NCI-H526 (cell line): ENCODE measurements around the gene DNAJC8.

Experiments used
- DNase-seq, 2 experiments: peaks; one replicate each; lab custom pipeline; 2025; lab: John Stamatoyannopoulos, UW

The DNAJC8 gene

DNA sequence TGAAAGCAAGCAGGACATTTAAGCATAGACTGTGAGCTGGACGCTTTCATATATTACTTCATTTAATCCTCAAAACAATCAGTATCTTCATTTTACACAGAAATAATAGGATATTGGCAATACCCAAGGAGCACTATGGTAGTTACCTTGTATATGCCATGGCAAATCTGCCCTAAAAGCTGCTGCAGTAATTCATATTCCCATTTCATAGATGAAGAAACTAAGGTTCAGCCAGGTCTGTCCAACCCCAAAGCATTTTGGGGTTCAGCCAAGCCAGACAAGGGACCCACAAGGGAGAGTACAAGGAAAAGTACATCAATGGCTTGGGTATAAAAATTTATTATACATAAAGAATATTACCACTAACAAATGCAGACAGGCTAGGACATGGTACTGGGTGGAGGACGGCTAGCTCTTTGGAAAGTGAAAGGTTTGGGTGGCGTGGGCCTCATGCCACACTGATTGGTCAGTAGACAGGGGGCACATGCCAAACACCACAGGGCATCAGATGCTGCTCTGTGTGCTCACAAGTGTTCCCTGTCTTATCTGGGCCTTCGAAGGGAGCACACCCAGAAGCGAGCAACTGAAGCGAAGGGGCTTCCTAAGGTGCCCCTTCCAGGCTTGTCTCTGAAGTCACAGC is 32.5 kb downstream of the DNAJC8 start:
- no peak for DNase-seq

GRCh38 chr1:28199328-28200233 is 33.2 kb downstream of the DNAJC8 start:
- DNase-seq: no peak

GRCh38 chr1:28197682-28198415 is 35.0 kb downstream of the DNAJC8 start:
- DNase-seq: no peak

DNA sequence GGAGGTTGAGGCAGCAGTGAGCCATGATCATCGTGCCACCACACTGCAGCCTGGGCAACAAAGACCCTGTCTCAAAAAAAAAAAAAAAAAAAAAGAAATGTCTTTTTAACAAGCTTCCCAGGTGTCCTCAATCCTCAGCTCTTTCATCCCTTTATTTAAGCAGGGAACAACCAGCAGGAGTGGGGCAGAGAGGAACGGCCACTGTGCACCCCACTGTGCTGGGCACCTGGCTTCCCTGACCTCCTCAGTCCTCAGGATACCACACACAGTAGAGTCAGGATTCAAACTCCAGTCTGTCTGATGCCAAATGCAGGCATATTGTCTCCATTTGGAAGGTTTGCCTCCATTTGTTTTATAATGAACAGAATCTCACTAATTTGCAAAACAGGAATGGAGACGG is 36.5 kb downstream of the DNAJC8 start:
- DNase-seq: no peak

DNA sequence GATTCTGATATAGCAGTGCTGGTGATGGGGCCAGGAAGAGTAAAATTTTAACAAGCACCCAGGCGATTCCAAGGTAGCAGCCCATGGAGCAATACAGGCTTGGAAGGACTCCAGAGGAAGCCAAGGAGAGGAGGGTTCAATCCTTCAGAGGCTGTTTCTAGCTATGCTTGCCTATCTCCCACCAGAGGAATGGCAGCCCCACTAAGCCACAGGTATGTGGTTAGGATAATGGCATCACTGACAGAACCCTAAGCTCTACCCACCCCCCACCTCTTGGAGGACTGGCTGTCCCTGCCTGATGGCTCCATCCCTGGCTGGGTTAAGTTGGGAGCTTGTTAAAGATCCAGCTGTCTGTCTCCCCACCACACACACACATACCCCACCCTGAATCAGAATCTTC is 37.0 kb downstream of the DNAJC8 start:
- DNase-seq: no peak

- DNase-seq: no peak
Measured at GRCh38 chr1:28194326-28195035, 38.3 kb downstream of the DNAJC8 start.

DNA sequence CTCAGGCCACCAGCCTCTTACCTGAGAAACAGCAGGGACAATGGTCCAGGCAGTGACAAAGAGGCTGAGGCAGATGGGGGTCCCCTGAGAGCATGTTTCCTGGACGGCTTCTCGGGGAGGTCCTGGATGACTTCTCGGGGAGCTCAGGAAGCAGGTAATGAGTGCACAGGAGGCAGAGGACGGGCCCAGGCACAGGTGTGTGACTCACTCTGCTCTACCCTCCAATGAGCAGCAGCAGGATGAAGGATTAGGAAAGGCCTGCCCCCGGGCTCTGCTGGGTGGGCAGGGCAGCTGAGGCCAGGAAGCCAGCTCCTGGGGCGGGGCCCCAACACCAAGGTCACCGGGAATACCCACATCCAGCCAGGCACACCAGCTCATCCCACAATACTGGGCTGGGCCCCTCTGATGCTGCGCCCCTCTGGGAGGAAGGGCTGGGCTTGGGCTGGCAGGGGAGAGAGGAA is 39.1 kb downstream of the DNAJC8 start:
- no peak for DNase-seq

GRCh38 chr1:28190996-28191645 is 41.7 kb downstream of the DNAJC8 start:
- peak in 1 of 2 experiments; percentile 11 for DNase-seq

- no peak for DNase-seq
Measured at GRCh38 chr1:28190337-28190979, 42.4 kb downstream of the DNAJC8 start.

GRCh38 chr1:28185071-28185470 is 47.8 kb downstream of the DNAJC8 start:
- no peak for DNase-seq

DNA sequence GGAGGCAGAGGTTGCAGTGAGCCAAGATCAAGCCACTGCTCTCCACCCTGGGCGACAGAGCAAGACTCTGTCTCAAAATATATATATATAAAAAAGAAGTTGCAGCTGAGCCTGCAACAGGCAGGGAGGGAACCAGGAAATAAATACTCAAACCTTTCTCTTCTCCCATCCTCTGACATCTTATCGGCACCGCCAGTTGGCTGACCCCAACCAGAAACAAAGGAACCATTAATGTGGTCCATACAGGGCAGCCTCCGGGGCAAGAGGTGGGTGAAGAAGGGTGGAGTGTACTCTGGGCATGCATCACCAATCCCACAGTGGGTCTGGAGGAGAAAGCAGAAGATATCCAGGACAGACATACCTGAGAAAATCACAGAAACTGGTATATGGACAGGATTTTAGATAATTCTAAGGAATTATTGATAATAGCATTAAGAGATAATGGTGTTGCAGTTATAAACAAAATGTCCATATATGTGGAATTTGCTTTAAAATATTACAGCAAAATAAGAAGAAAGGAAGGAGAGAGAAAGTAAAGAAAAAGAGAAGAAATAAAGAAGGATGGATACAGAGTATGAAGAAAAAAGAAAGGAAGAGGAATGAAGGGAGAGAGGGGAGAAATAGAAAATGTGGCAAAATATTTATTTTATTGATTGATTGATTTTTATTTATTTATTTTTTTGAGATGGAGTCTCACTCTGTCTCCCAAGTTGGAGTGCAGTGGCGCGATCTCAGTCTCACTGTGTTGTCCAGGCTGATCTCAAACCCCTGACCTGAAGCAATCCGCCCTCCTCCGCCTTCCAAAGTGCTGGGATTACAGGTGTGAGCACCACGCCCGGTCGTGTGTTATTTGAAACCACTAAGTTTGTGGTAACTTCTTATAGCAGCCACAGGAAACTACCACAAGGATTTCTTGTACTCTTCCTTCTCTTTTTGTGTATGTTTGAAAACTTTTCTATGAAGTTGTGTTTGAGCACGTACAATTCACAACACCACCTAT is 52.2 kb downstream of the DNAJC8 start:
- DNase-seq: no peak

DNA sequence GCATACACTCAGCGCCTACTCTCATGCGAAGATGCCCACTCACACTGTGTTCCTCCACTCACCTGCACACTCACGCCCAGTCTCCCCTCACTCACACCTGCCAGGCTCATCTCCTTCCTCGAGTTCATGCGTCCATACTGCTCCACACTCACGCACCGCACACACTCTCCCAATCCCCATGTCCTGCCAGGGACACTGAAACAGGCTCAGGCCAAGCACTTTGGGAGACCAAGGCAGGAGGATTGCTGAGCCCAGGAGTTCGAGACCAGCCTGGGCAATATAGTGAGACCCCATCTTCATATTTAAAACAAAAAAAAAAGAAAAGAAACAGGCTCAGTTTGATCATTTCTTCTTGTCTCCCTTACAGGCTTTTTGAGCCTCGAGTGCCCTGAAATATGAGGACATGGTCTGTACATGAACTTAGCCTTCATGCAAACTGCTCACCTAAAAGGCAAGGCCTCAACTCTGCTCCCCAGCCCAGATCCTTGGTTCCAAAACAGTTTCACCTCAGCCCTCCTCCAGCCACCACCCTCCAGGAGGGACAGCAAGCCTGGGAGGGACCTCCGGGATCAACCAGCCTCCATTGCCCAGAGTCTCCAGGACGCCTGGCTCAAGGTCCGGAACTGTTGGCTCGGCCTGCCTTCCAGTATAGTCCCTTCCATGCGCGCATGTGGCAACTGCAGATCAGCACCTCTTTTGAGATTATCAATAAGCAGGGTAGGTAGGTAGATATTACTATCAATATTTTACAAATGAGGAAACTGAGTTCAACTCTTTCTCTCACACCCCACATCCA is 53.9 kb downstream of the DNAJC8 start:
- DNase-seq: no peak

DNA sequence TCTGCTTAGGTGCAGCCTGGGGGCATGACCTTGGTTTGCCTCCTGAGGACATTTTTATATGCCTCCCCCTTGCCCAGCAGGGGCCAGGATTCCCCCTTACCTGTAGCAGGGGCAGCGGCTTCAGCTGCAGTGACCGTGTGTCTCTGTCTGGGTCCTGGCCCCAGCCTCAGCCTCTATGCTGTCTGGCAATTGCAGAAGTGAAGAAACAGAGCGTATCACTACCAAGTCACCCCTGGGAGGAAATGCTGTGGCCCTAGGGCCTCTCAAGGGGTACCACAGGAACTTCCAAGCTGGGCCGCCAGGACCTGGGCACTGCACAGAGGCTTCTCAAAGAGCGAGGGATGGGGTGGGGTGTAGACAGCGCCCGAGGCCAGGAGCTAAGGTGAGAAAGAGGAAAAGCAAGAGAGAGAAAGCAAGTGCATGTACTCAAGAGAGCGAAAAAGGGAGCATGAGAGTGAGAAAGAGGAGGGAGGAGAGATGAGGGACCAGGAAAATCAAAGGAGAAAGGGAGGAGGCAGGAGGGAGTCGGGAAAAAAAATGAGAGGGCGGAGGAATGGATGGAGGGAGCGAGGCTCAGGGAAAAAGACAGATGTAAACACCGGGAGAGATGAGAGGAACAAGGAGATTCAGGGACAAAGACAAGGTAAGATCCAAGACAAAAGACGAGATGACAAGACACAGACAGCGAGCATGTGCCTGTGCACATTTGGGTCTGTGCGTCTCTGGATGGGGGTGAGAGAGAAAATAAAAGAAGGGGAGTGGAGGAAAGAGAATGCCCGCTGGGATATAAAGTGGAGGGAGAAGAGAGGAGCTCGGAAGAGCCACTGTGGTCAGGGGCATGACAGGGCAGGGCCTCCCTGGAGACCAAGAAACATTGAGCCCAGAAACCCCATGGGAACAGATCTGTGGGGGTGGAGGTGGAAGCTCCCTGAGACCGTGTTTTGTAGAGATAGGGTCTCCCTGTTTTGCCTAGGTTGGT is 56.0 kb downstream of the DNAJC8 start, which contains the start of gene PTAFR:
TSS of gene PTAFR (minus strand) at position 199 of the 979 bp plus-strand sequence. CDS start 25,669 bp downstream, outside the sequence.
- DNase-seq: peak in 1 of 2 experiments; percentile 41

GRCh38 chr1:28175955-28176485 is 56.8 kb downstream of the DNAJC8 start:
- no peak for DNase-seq

- DNase-seq: no peak
Measured at GRCh38 chr1:28173980-28174297, 58.9 kb downstream of the DNAJC8 start.

DNA sequence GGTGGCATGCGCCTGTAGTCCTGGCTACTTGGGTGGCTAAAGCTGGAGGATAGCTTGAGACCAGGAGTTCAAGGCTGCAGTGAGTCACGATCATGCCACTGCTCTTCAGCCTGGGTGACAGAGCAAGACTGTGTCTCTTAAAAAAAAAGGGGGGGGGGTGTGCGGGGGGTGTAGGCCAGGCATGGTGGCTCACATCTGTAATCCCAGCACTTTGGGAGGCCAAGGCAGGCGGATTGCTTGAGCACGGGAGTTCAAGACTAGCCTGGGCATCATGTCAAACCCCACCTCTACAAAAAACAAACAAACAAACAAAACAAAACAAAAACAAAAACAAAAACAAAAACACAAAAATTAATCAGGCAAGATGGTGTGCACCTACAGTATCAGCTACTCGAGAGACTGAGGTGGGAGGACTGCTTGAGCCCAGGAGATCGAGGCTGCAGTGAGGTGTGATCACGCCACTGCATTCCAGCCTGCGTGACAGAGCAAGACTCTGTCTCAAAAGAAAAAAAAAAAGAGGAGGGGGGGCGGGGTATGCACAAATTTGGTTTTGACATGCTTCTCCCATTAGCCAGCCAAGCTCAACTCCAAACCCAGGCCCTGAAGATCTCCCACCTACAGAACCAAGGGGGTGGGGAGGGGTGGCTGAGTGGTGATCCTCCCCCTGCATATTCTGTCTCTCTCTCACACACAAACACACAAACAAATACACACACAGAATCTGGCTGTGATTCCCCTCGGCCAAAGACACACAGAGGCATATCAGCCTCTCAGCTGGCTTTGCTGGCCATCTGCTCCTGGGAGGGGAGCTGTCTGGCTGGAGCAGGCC is 59.5 kb downstream of the DNAJC8 start:
- DNase-seq: no peak
